Naive thymus-derived CD4-positive, alpha-beta T cell (primary cell): ENCODE data around the gene NCOA3. TPM values are rescaled to one million over a fixed set of nuclear protein-coding genes. Genes with fewer than 3 reads are reported as not detected.
"Not testable (repeated sequence)": the region's sequence is repeated elsewhere in the genome, so short reads cannot be mapped to it uniquely, and the experiment has no call there.

Experiments
- ATAC-seq: fragments of 150-1000 bp; cut with Tn5 transposase; 2 replicates; pipeline ENCODE4 v1.10.0; 2021; ENCODE audit warnings: mild to moderate bottlenecking, moderate library complexity
- CTCF ChIA-PET: fragments of 350-600 bp; sonication (Branson Sonifier 250); formaldehyde crosslinking; loops from one replicate; lab custom pipeline; 2021; ENCODE audit warnings: antibody characterized with exemption; lab: Charles Lee
- POLR2A ChIA-PET: fragments of 350-600 bp; sonication (Branson Sonifier 250); formaldehyde crosslinking; loops from one replicate; lab custom pipeline; 2021; ENCODE audit warnings: antibody characterized with exemption, inconsistent platforms; lab: Charles Lee
- DNase-seq, 9 donors: peaks; one replicate each; pipeline versions ENCODE4 v3.0.0 to v3.0.0-alpha.2; 2020 to 2022; ENCODE audit warnings: mixed read lengths in 1 of 9
- H3K27ac ChIP-seq: one replicate; pipeline ENCODE4 v1.7.0; 2013; ENCODE audit warnings: mild to moderate bottlenecking, low read depth, low read length, moderate library complexity
- H3K27me3 ChIP-seq, 2 donors: one replicate each; pipeline ENCODE4 v1.7.0; 2013; ENCODE audit warnings: low read length in 2 of 2, mild to moderate bottlenecking in 2 of 2, moderate library complexity in 2 of 2; ENCODE audit not compliant: control insufficient read depth in 2 of 2, insufficient read depth in 2 of 2
- H3K36me3 ChIP-seq, 3 experiments: 1 replicate in 2 of 3; 2 replicates in 1 of 3; pipeline ENCODE4 v1.7.0; 2013; ENCODE audit warnings: low read length in 3 of 3, mild to moderate bottlenecking in 3 of 3, moderate library complexity in 1 of 3; ENCODE audit not compliant: insufficient read depth in 3 of 3, control insufficient read depth in 2 of 3
- H3K4me1 ChIP-seq, 2 donors: one replicate each; pipeline ENCODE4 v1.7.0; 2013; ENCODE audit warnings: low read length in 2 of 2, mild to moderate bottlenecking in 2 of 2, moderate library complexity in 1 of 2; ENCODE audit not compliant: control insufficient read depth in 2 of 2, insufficient read depth in 2 of 2
- H3K4me3 ChIP-seq: 2 replicates; pipeline ENCODE4 v1.7.0; 2013; ENCODE audit warnings: mild to moderate bottlenecking, low read length
- H3K9me3 ChIP-seq, 3 experiments: 1 replicate in 2 of 3; 2 replicates in 1 of 3; pipeline ENCODE4 v1.7.0; 2013; ENCODE audit warnings: low read length in 3 of 3; ENCODE audit not compliant: control insufficient read depth in 2 of 3
- H3K27ac Mint-ChIP-seq, 9 donors: one replicate each; pipeline ENCODE4 v1.8.0; 2020 to 2022; ENCODE audit warnings: mixed read lengths in 9 of 9, mild to moderate bottlenecking in 8 of 9, moderate library complexity in 5 of 9, inconsistent platforms in 2 of 9
- H3K27me3 Mint-ChIP-seq, 5 donors: one replicate each; pipeline ENCODE4 v1.8.0; 2021 to 2022; ENCODE audit warnings: mixed read lengths in 5 of 5, mild to moderate bottlenecking in 1 of 5
- H3K36me3 Mint-ChIP-seq, 5 donors: one replicate each; pipeline ENCODE4 v1.8.0; 2020 to 2022; ENCODE audit warnings: mixed read lengths in 5 of 5, mild to moderate bottlenecking in 3 of 5, inconsistent platforms in 1 of 5
- H3K4me1 Mint-ChIP-seq, 7 donors: one replicate each; pipeline ENCODE4 v1.8.0; 2020 to 2022; ENCODE audit warnings: mixed read lengths in 7 of 7, mild to moderate bottlenecking in 3 of 7, inconsistent platforms in 1 of 7
- H3K4me3 Mint-ChIP-seq, 10 donors: one replicate each; pipeline ENCODE4 v1.8.0; 2020 to 2022; ENCODE audit warnings: mild to moderate bottlenecking in 10 of 10, mixed read lengths in 10 of 10, moderate library complexity in 6 of 10, inconsistent platforms in 2 of 10
- H3K9me3 Mint-ChIP-seq, 11 donors: one replicate each; pipeline ENCODE4 v1.8.0; 2020 to 2022; ENCODE audit warnings: mixed read lengths in 11 of 11, mild to moderate bottlenecking in 4 of 11, inconsistent platforms in 1 of 11, moderate library complexity in 1 of 11
- intact Hi-C, 2 donors: fragments of 100-400 bp; cut with micrococcal nuclease; formaldehyde crosslinking; loops; one replicate each; pipeline ENCODE4 v1.15.1; 2023
- polyA plus RNA-seq, 2 donors: library from polyadenylated mRNA; unstranded; fragments of 300-500 nt; fragmentation: Illumina TruSeq; gene quantifications; one replicate each; pipeline ENCODE4 v1.2.3, GENCODE V29; 2021
- total RNA-seq, 6 experiments: library from RNA in 5 of 6; stranded (reverse) in 5 of 6; gene quantifications; 1 replicate in 5 of 6; 2 replicates in 1 of 6; pipeline ENCODE4 v1.2.3 and lab custom pipeline; 2021 to 2026

Gene NCOA3
- total and polyA plus RNA-seq, 7 experiments from 2014 or later = 20.3 to 115 (median 85.5) TPM

DNA sequence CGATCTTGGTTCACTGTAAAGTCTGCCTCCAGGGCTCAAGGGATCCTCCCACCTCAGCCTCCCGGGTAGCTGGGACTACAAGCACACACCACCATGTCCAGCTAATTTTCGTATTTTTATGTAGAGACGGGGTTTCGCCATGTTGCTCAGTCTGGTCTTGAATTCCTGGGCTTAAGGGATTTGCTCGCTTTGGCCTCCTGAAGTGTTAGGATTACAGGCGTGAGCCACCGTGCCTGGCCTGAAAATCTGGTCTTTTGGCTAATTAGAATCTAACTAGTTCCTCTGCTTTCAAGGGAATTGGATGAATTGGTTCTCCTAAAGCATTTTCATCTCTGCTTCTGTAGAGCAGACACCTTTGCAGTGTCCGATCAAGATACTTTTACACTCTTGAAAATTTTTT, 51.3 kb downstream of the NCOA3 start:
- H3K4me1 ChIP-seq = peaks cover 0 to 4% of the 10 kb centered on the region in 2 donors
- Mint-ChIP-seq H3K9me3 (peaks cover 0 to 2% (median 0%) of the 10 kb centered on the region in 11 donors), H3K27me3 (no peaks in the 10 kb centered on the region), H3K4me1 (peaks cover 21 to 65% (median 57%) of the 10 kb centered on the region in 7 donors), H3K36me3 (peaks cover 0 to 25% (median 14%) of the 10 kb centered on the region in 5 donors), H3K4me3 (no peak overlapping the region), H3K27ac (no peak overlapping the region)
- no peaks in the 10 kb centered on the region for H3K36me3 ChIP-seq
- H3K9me3 ChIP-seq = no peaks in the 10 kb centered on the region
- DNase-seq = no peak
- no peaks in the 10 kb centered on the region for H3K27me3 ChIP-seq
- no peak for ATAC-seq
- intact Hi-C loops = no loop called here
- H3K4me3 ChIP-seq = no peak overlapping the region
- H3K27ac ChIP-seq = no peak overlapping the region
- CTCF ChIA-PET = no interaction called here
- POLR2A ChIA-PET = no interaction called here

DNA sequence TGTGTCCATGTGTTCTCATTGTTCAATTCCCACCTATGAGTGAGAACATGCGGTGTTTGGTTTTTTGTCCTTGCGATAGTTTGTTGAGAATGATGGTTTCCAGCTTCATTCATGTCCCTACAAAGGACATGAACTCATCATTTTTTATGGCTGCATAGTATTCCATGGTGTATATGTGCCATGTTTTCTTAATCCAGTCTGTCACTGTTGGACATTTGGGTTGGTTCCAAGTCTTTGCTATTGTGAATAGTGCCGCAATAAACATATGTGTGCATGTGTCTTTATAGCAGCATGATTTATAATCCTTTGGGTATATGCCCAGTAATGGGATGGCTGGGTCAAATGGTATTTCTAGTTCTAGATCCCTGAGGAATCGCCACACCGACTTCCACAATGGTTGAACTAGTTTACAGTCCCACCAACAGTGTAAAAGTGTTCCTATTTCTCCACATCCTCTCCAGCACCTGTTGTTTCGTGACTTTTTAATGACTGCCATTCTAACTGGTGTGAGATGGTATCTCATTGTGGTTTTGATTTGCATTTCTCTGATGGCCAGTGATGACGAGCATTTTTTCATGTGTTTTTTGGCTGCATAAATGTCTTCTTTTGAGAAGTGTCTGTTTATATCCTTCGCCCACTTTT, 52.0 kb downstream of the NCOA3 start:
- H3K27ac ChIP-seq, H3K27ac Mint-ChIP-seq, H3K4me3 ChIP-seq, H3K27me3 ChIP-seq, H3K36me3 ChIP-seq, intact Hi-C loops, H3K4me3 Mint-ChIP-seq, H3K27me3 Mint-ChIP-seq, CTCF ChIA-PET, H3K4me1 ChIP-seq, ATAC-seq, POLR2A ChIA-PET, H3K9me3 Mint-ChIP-seq, H3K9me3 ChIP-seq, DNase-seq: not testable (repeated sequence)
- peaks cover 0 to 25% (median 15%) of the 10 kb centered on the region in 5 donors for H3K36me3 Mint-ChIP-seq
- H3K4me1 Mint-ChIP-seq = peaks cover 25 to 67% (median 61%) of the 10 kb centered on the region in 7 donors

GRCh38 chr20:47554283-47554682, 52.6 kb downstream of the NCOA3 start:
- H3K36me3 ChIP-seq, ATAC-seq, H3K4me3 Mint-ChIP-seq, DNase-seq, H3K9me3 ChIP-seq, H3K4me3 ChIP-seq, H3K4me1 ChIP-seq, H3K27me3 Mint-ChIP-seq, CTCF ChIA-PET, intact Hi-C loops, H3K27ac ChIP-seq, H3K9me3 Mint-ChIP-seq, H3K27me3 ChIP-seq, H3K27ac Mint-ChIP-seq: not testable (repeated sequence)
- POLR2A ChIA-PET = interaction anchor here (0.6 kb wide), 1 partner anchor 1350 kb away, joined by 3 read pairs; no protein-coding TSS in a partner anchor
- H3K36me3 Mint-ChIP-seq = peaks cover 0 to 24% (median 15%) of the 10 kb centered on the region in 5 donors
- peaks cover 31 to 69% (median 61%) of the 10 kb centered on the region in 7 donors for H3K4me1 Mint-ChIP-seq

- intact Hi-C loops = no loop called here
- POLR2A ChIA-PET = no interaction called here
- Histone ChIP-seq H3K4me1 (peaks cover 0 to 22% of the 10 kb centered on the region in 2 donors), H3K36me3 (no peaks in the 10 kb centered on the region), H3K4me3 (no peak overlapping the region), H3K27ac (no peak overlapping the region), H3K9me3 (no peaks in the 10 kb centered on the region), H3K27me3 (no peaks in the 10 kb centered on the region)
- peak overlapping the region in 2 of 9 donors; percentile 14 to 17 for H3K27ac Mint-ChIP-seq
- H3K9me3 Mint-ChIP-seq = peaks cover 0 to 2% (median 0%) of the 10 kb centered on the region in 11 donors
- H3K27me3 Mint-ChIP-seq = no peaks in the 10 kb centered on the region
- peaks cover 40 to 70% (median 62%) of the 10 kb centered on the region in 7 donors for H3K4me1 Mint-ChIP-seq
- DNase-seq (no peak), ATAC-seq (no peak)
- H3K36me3 Mint-ChIP-seq = peaks cover 0 to 19% (median 12%) of the 10 kb centered on the region in 5 donors
- CTCF ChIA-PET = no interaction called here
- H3K4me3 Mint-ChIP-seq = peak overlapping the region in 1 of 10 donors; percentile 13
These were observed 55.5 kb downstream of the NCOA3 start for GRCh38 chr20:47557218-47557617.

GRCh38 chr20:47557791-47558190, 56.1 kb downstream of the NCOA3 start:
- Mint-ChIP-seq H3K27ac (no peak overlapping the region), H3K27me3 (no peaks in the 10 kb centered on the region), H3K4me1 (peaks cover 43 to 69% (median 61%) of the 10 kb centered on the region in 7 donors), H3K4me3 (no peak overlapping the region), H3K36me3 (peaks cover 0 to 19% (median 9%) of the 10 kb centered on the region in 5 donors), H3K9me3 (peaks cover 0 to 2% (median 0%) of the 10 kb centered on the region in 11 donors)
- CTCF ChIA-PET = no interaction called here
- intact Hi-C loops = no loop called here
- no peaks in the 10 kb centered on the region for H3K36me3 ChIP-seq
- POLR2A ChIA-PET = no interaction called here
- H3K9me3 ChIP-seq = no peaks in the 10 kb centered on the region
- H3K4me1 ChIP-seq = peaks cover 0 to 25% of the 10 kb centered on the region in 2 donors
- H3K27me3 ChIP-seq = no peaks in the 10 kb centered on the region
- H3K4me3 ChIP-seq = no peak overlapping the region
- DNase-seq (no peak), ATAC-seq (no peak)
- no peak overlapping the region for H3K27ac ChIP-seq

DNA sequence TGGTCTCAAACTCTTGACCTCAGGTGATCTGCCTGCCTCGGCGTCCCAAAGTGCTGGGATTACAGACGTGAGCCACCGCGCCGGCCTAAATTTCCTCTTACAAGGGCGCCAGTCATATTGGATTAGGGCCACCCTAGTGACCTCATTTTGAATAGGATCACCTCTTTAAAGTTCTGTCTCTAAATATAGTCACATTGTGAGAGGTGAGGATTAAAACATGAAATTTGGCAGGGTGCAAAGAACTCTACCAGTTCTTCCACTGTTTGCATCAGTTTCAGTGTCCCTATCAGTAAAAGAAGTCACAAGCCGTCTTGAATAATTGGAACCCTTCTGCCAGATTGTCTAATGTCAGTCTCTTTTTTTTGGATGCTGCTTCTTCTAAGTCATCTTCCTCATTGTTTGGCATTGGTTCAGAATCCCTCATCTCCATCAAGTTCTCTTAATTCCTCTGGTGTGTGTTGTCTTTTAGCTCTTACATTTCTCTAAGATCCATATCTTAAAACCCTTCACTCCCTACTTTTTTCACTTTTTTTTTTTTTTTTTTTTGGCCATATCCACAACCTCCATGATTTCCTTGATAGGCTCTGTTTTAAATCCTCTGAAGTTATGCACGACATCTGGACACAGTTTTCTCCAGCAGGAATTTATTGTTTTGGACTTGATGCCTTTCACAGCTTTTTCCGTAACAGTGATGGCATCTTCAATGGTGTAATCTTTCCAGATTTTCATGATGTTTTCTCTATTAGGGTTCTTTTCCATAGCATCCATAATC, 56.8 kb downstream of the NCOA3 start:
- peaks cover 0 to 2% (median 0%) of the 10 kb centered on the region in 11 donors for H3K9me3 Mint-ChIP-seq
- H3K4me1 Mint-ChIP-seq = peaks cover 48 to 75% (median 67%) of the 10 kb centered on the region in 7 donors
- H3K4me3 ChIP-seq = no peak overlapping the region
- ChIA-PET POLR2A (interaction anchor here (0.6 kb wide), 1 partner anchor 30 kb away, joined by 5 read pairs; no protein-coding TSS in a partner anchor), CTCF (interaction anchor here (0.6 kb wide), 3 partner anchors 14 to 1438 kb away, joined by 3 to 4 read pairs (median 4); no protein-coding TSS in a partner anchor)
- ATAC-seq (no peak), DNase-seq (no peak)
- peaks cover 6 to 28% of the 10 kb centered on the region in 2 donors for H3K4me1 ChIP-seq
- H3K27ac ChIP-seq = no peak overlapping the region
- peak overlapping the region in 1 of 9 donors; percentile 28 for H3K27ac Mint-ChIP-seq
- H3K27me3 Mint-ChIP-seq = no peaks in the 10 kb centered on the region
- no peaks in the 10 kb centered on the region for H3K36me3 ChIP-seq
- intact Hi-C loops = no loop called here
- H3K36me3 Mint-ChIP-seq = peaks cover 0 to 14% (median 9%) of the 10 kb centered on the region in 5 donors
- peak overlapping the region in 3 of 10 donors; percentile 2 to 42 (median 22) for H3K4me3 Mint-ChIP-seq
- no peaks in the 10 kb centered on the region for H3K27me3 ChIP-seq
- no peaks in the 10 kb centered on the region for H3K9me3 ChIP-seq
